ENCODE data around the gene TNFSF4.

TNFSF4 gene

GRCh38 chr1:173210283-173210682 lies 3.2 kb upstream of the TNFSF4 start:
- no peak for DNase-seq

- DNase-seq, result no peak
These were observed 1.7 kb upstream of the TNFSF4 start for GRCh38 chr1:173208868-173209267.

- no peak for DNase-seq
These were observed 1.0 kb upstream of the TNFSF4 start for GRCh38 chr1:173208146-173208545.

GRCh38 chr1:173205146-173206051 lies 1.7 kb downstream of the TNFSF4 start:
- DNase-seq, result no peak

GRCh38 chr1:173204693-173205092 lies 2.4 kb downstream of the TNFSF4 start:
- no peak for DNase-seq

GRCh38 chr1:173202424-173203145 lies 4.5 kb downstream of the TNFSF4 start:
- DNase-seq, result no peak

GRCh38 chr1:173201969-173202368 lies 5.2 kb downstream of the TNFSF4 start:
- DNase-seq, result no peak

GRCh38 chr1:173195596-173196088 lies 11.5 kb downstream of the TNFSF4 start:
- no peak for DNase-seq

GRCh38 chr1:173193639-173194038 lies 13.5 kb downstream of the TNFSF4 start:
- no peak for DNase-seq

- DNase-seq, result no peak
These were observed 16.0 kb downstream of the TNFSF4 start for GRCh38 chr1:173191011-173191705.

- DNase-seq, result no peak
These were observed 16.8 kb downstream of the TNFSF4 start for GRCh38 chr1:173190101-173190936.

- no peak for DNase-seq
These were observed 19.4 kb downstream of the TNFSF4 start for GRCh38 chr1:173187671-173188237.

GRCh38 chr1:173181791-173182190 lies 25.3 kb downstream of the TNFSF4 start:
- no peak for DNase-seq

- no peak for DNase-seq
These were observed 30.9 kb downstream of the TNFSF4 start for GRCh38 chr1:173176246-173176645.

- no peak for DNase-seq
These were observed 31.5 kb downstream of the TNFSF4 start for GRCh38 chr1:173175514-173176145.

- DNase-seq, result no peak
These were observed 33.7 kb downstream of the TNFSF4 start for GRCh38 chr1:173173388-173173787.

- DNase-seq, result no peak
These were observed 36.0 kb downstream of the TNFSF4 start for GRCh38 chr1:173171152-173171551.

- DNase-seq, result no peak
These were observed 38.2 kb downstream of the TNFSF4 start for GRCh38 chr1:173168941-173169340.

GRCh38 chr1:173164686-173165085 lies 42.4 kb downstream of the TNFSF4 start:
- DNase-seq, result no peak

- DNase-seq, result no peak
These were observed 43.0 kb downstream of the TNFSF4 start for GRCh38 chr1:173164178-173164577.

- DNase-seq, result no peak
These were observed 43.9 kb downstream of the TNFSF4 start for GRCh38 chr1:173163222-173163621.

GRCh38 chr1:173162601-173163000 lies 44.5 kb downstream of the TNFSF4 start:
- no peak for DNase-seq
